Subcutaneous abdominal adipose tissue (tissue), 5 donors: ENCODE measurements around the gene HLF.

ENCODE experiments used
- H3K27ac ChIP-seq: one replicate; pipeline ENCODE4 v1.7.0; 2013; ENCODE audit warnings: low read depth, mild to moderate bottlenecking, inconsistent platforms, low read length, moderate library complexity
- H3K27me3 ChIP-seq, 5 donors: one replicate each; pipeline ENCODE4 v1.7.0; 2013; ENCODE audit warnings: low read length in 5 of 5, inconsistent platforms in 1 of 5; ENCODE audit not compliant: control insufficient read depth in 5 of 5, insufficient read depth in 4 of 5
- H3K36me3 ChIP-seq, 5 donors: one replicate each; pipeline ENCODE4 v1.7.0; 2013; ENCODE audit warnings: low read length in 5 of 5; ENCODE audit not compliant: control insufficient read depth in 5 of 5, insufficient read depth in 5 of 5
- H3K4me1 ChIP-seq, 5 donors: one replicate each; pipeline ENCODE4 v1.7.0; 2013; ENCODE audit warnings: low read length in 5 of 5, mild to moderate bottlenecking in 3 of 5, moderate library complexity in 1 of 5; ENCODE audit not compliant: control insufficient read depth in 5 of 5, insufficient read depth in 5 of 5
- H3K4me3 ChIP-seq, 5 donors: one replicate each; pipeline ENCODE4 v1.7.0; 2013; ENCODE audit warnings: low read length in 5 of 5, low read depth in 1 of 5
- H3K9ac ChIP-seq, 5 donors: one replicate each; pipeline ENCODE4 v1.7.0; 2013; ENCODE audit warnings: low read length in 5 of 5, mild to moderate bottlenecking in 4 of 5, moderate library complexity in 3 of 5
- H3K9me3 ChIP-seq, 5 donors: one replicate each; pipeline ENCODE4 v1.7.0; 2013; ENCODE audit warnings: low read length in 5 of 5; ENCODE audit not compliant: control insufficient read depth in 5 of 5
- donor health status: healthy.
- donor health status: healthy.
- donor health status: healthy.
- donor health status: healthy.
- donor health status: healthy.

HLF gene

GRCh38 chr17:55305321-55306087, 40.7 kb downstream of the HLF start:
- H3K4me1 ChIP-seq: peaks cover 0 to 20% (median 15%) of the 10 kb centered on the region in 5 donors
- no peaks in the 10 kb centered on the region for H3K27me3 ChIP-seq
- no peaks in the 10 kb centered on the region for H3K36me3 ChIP-seq
- no peak overlapping the region for H3K27ac ChIP-seq
- no peak overlapping the region for H3K9ac ChIP-seq
- no peak overlapping the region for H3K4me3 ChIP-seq
- H3K9me3 ChIP-seq: no peaks in the 10 kb centered on the region

- no peaks in the 10 kb centered on the region for H3K9me3 ChIP-seq
These were observed 43.1 kb downstream of the HLF start for GRCh38 chr17:55307879-55308278.

GRCh38 chr17:55308613-55309391, 44.0 kb downstream of the HLF start:
- H3K4me3 ChIP-seq: no peak overlapping the region
- no peaks in the 10 kb centered on the region for H3K27me3 ChIP-seq
- H3K9me3 ChIP-seq: no peaks in the 10 kb centered on the region
- no peak overlapping the region for H3K9ac ChIP-seq
- H3K27ac ChIP-seq: no peak overlapping the region
- H3K4me1 ChIP-seq: no peaks in the 10 kb centered on the region
- H3K36me3 ChIP-seq: peaks cover 0 to 3% (median 0%) of the 10 kb centered on the region in 5 donors

More at GRCh38 chr17:55307879-55308278, 43.1 kb downstream of the HLF start:
- Histone ChIP-seq H3K27me3 (no peaks in the 10 kb centered on the region), H3K4me3 (no peak overlapping the region), H3K4me1 (no peaks in the 10 kb centered on the region), H3K9ac (no peak overlapping the region), H3K36me3 (no peaks in the 10 kb centered on the region), H3K27ac (no peak overlapping the region)

GRCh38 chr17:55311767-55312375, 47.1 kb downstream of the HLF start:
- H3K4me1 ChIP-seq: no peaks in the 10 kb centered on the region
- no peak overlapping the region for H3K4me3 ChIP-seq
- no peaks in the 10 kb centered on the region for H3K27me3 ChIP-seq
- H3K9ac ChIP-seq: no peak overlapping the region
- H3K36me3 ChIP-seq: peaks cover 0 to 11% (median 6%) of the 10 kb centered on the region in 5 donors
- H3K9me3 ChIP-seq: no peaks in the 10 kb centered on the region
- no peak overlapping the region for H3K27ac ChIP-seq

- Histone ChIP-seq H3K27me3 (no peaks in the 10 kb centered on the region), H3K27ac (no peak overlapping the region), H3K9me3 (no peaks in the 10 kb centered on the region), H3K4me1 (no peaks in the 10 kb centered on the region), H3K4me3 (no peak overlapping the region), H3K36me3 (peaks cover under 1 to 14% (median 6%) of the 10 kb centered on the region in 5 donors), H3K9ac (no peak overlapping the region)
These were observed 48.1 kb downstream of the HLF start for GRCh38 chr17:55312852-55313251.

GRCh38 chr17:55314061-55314783, 49.5 kb downstream of the HLF start:
- Histone ChIP-seq H3K36me3 (peaks cover 4 to 25% (median 6%) of the 10 kb centered on the region in 5 donors), H3K27ac (no peak overlapping the region), H3K9me3 (no peaks in the 10 kb centered on the region), H3K4me1 (no peaks in the 10 kb centered on the region), H3K9ac (no peak overlapping the region), H3K27me3 (no peaks in the 10 kb centered on the region), H3K4me3 (no peak overlapping the region)

GRCh38 chr17:55314784-55315491, 50.2 kb downstream of the HLF start:
- Histone ChIP-seq H3K36me3 (peaks cover 4 to 25% (median 6%) of the 10 kb centered on the region in 5 donors), H3K9me3 (no peaks in the 10 kb centered on the region), H3K4me3 (no peak overlapping the region), H3K27ac (no peak overlapping the region), H3K9ac (no peak overlapping the region), H3K4me1 (no peaks in the 10 kb centered on the region), H3K27me3 (no peaks in the 10 kb centered on the region)

GRCh38 chr17:55316499-55316898, 51.7 kb downstream of the HLF start:
- H3K36me3 ChIP-seq: peaks cover 8 to 32% (median 16%) of the 10 kb centered on the region in 5 donors
- H3K9ac ChIP-seq: no peak overlapping the region
- H3K9me3 ChIP-seq: no peaks in the 10 kb centered on the region
- no peak overlapping the region for H3K27ac ChIP-seq
- no peaks in the 10 kb centered on the region for H3K4me1 ChIP-seq
- H3K27me3 ChIP-seq: no peaks in the 10 kb centered on the region
- H3K4me3 ChIP-seq: no peak overlapping the region

GRCh38 chr17:55317284-55317683, 52.5 kb downstream of the HLF start:
- H3K4me3 ChIP-seq: no peak overlapping the region
- no peaks in the 10 kb centered on the region for H3K27me3 ChIP-seq
- no peak overlapping the region for H3K9ac ChIP-seq
- H3K9me3 ChIP-seq: no peaks in the 10 kb centered on the region
- H3K36me3 ChIP-seq: peaks cover 9 to 32% (median 17%) of the 10 kb centered on the region in 5 donors
- H3K4me1 ChIP-seq: no peaks in the 10 kb centered on the region
- no peak overlapping the region for H3K27ac ChIP-seq
